NCI-H146 treated with DMSO at 0.1 percent for 48 hours (cell line): ENCODE data around the gene ITPR1.

Experiments used
- DNase-seq: peaks from one replicate; lab custom pipeline; 2025; ENCODE audit not compliant: unreplicated experiment; lab: John Stamatoyannopoulos, UW

The ITPR1 gene

GRCh38 chr3:4770561-4770960, 277.4 kb downstream of the ITPR1 start:
- DNase-seq: no peak

DNA sequence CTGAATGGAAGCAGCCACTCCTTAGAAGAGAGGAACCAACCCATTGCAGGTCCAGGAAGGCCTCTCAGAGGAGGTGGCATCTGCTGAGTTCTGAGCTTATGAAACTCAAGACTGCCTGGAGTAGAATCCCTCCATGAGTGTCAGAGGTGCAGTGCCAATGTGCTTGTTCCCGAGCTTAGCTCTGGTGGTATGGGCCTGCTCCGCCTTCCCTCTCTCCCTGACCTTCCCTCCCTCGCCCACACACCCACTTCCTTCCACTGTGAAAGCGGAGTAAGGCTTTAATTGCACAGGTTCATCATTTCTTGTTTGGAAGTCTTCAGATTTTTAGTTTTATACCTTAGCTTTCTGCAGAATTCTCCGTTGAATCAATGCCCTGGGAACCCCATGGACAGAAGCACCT, 278.1 kb downstream of the ITPR1 start:
- DNase-seq: no peak

DNA sequence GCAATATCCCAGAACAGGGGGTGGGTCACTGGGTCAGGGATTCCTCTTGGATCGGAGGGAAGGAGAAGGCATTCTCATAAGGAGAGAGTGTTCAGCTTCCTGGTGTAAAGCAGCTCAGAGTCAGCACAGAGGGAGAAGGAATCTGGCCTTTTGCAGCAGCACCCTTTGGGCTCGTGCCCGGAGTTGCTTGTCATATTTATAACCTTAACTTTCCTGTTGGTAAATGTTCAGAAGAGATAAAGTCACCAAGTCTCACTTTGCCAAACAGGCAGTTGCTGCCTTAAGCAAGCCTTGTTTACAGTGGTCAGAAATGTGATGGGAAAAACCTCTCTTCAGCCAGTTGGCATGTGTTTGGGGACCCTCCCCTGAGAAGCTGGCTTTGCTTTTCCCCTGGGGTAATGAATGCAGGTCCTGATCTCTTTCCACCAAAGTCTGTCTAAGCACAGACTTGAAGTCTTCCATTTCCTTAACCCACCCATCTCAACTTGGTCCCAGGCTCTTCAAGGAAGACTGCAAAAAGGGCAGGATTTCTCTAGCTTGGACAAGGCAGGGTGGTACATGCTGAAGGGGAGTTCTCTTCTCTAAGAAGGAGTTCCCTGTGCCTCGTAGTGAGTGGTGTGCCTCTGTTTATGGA, 279.1 kb downstream of the ITPR1 start:
- DNase-seq: no peak

GRCh38 chr3:4772858-4773257, 279.7 kb downstream of the ITPR1 start:
- no peak for DNase-seq

DNA sequence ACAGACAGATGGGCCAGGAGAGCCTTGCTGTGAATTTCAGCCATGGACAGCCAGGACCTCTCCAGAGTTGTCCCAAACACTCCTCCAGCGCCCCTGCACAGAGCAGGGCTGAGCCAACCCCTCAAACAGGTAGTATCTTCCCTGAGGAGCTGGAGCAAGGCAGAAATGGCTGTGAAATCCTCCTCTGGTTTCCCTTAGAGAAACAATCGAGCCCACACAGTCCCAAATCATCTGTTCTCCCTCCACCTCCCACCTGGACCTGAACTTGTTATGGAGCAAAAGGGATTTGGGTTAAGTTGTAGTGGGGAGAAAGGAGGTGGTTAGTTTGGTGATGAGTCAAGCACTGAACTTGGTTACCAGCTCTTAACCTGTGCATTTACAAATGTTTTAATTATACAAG, 280.4 kb downstream of the ITPR1 start:
- DNase-seq: no peak

DNA sequence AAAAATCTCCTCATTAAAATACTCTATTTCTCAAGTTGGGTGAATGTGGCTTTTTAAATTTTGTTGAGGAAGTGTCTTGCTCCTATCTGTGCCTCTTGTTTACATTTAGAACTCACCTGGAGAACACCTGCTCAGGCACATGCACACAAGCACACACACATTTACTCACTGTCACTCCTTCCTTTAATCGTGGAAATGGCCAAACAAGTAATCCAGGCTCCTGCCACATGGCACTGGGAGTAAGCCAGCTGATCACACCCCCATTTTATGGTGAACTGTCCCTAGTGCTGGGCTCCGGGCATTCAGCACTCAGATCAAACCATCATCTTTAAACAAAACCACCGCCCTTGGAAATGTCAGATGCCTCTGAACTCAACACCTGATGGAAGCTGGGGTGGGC, 281.4 kb downstream of the ITPR1 start:
- no peak for DNase-seq

DNA sequence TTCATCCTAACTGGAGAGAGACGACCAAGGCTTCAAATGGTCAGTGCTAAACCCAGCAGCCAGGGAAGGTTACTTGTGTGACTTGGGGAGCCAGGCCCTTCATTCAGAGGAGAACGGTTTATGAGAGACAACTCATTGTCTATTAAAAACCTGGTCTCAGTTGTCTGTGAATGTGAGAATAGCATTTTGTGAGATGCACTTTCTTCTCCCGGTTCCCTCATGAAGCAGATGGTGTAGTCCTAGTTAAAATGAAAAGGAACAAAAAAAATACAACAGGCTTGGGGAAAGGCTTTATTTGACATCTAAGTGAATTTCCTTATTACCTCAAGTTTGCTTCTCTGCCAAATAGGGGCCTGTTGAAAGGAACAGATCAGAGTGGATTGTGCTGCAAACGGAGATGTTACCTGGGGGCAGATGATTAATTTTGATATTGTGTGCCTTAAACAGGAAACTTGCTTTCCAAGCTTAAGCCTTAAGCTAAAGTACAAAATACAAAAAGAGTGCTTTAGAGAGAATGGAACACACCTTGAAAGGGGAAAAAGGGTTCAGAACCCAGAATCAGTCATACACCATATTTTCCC, 283.3 kb downstream of the ITPR1 start:
- DNase-seq: no peak

DNA sequence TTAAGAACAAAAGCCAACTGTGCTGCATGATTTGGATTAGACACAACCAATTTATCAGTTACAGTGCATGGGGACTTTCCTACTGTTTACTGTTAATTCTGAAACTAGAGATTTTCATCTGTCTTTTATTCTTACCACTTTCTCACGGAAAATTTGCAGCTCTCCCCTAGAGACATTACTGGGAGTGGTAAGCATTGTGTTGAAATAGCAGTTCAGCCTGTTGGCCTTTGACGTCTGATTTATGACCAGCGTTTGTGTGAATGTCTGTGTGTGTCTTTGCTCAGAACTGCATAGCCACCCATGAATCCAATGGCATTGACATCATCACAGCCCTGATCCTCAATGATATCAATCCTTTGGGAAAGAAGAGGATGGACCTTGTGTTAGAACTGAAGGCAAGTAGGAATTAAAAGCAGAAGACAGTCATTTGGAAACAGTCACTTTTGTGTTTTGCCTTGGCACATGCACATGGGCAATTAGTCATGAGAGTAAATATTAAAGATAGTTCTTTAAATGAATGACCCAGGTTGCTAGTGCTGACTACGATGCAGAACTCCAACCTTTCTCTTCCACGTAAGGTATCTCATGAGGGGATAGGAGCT, 283.9 kb downstream of the ITPR1 start:
- DNase-seq: no peak

DNA sequence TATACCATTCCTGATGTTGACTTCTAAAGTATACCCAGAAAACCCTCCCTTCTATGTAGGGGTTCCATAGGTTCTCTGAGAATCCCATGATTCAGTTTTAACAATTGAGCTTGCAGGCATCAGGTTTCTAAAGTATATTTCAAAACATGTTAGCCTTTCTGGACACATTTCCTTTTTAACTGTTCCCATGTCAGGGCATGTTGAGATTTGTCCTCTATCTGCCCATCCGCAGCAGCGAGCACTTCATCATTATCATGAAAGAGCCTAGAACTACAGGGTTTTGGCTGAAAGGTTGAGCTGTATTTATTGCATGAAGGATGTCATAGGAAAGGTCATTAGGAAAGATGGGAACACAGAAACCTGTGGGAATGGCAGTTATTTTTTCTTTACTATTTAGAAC, 285.0 kb downstream of the ITPR1 start:
- DNase-seq: no peak

GRCh38 chr3:4778740-4779139, 285.6 kb downstream of the ITPR1 start:
- no peak for DNase-seq

DNA sequence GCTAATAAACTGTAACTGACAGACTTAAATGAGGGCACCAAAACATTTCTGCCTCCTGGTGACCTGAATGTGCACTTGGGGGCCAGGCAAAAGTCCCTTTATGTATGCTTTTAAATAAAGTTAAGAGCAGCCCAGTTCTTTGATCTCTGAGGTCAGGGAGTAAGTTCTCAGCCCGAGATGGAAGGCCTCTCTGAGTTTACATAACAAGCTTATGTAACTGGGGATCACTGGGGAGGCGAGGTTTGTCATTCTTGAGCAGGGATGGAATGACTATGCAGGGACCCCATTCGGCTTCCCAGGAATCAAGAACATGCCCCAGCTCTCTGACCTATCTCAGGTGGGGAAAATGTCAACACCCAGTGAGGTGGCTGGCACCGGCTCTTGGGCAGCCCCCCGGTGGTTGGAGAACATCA, 287.4 kb downstream of the ITPR1 start:
- DNase-seq: no peak

DNA sequence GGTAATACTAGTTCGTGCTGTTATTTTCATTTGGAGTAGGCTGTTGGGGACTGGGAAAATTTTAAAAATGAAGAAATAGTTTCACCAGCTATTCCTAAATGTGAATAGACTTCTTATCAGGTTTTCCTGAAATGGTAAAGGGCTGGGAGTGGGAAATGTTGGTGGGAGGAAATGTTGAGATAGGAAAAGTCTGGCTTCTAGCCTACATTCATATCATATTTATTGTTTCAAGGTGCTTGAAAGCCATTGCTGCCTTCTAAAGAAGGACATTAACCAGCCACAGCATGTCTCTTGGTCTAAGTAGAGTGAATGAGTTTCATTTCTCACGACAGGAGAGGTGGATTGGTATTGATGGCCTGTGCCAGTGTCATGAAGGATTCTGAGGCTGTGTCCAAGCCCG, 288.9 kb downstream of the ITPR1 start:
- DNase-seq: no peak

- no peak for DNase-seq
These were observed 292.4 kb downstream of the ITPR1 start for GRCh38 chr3:4785551-4785950.

DNA sequence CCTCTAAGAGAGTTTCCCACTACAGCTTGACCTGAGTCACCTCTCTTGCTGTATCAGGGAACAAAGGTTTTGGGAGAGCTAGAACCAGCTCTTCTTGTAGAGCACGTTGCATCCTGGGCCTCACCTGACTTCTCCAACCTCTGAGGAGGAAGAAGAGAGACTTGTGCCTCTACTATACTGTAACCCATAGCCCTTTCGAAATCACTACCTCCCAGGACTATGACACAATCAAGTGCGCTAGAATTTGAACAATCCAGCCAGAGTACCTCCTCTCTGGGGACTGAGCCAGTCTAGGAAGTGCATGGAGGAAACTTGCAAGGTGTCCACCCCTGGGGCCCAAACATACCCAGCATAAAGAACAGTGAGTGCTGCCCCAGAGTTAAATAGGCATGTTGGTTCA, 293.3 kb downstream of the ITPR1 start:
- DNase-seq: no peak

DNA sequence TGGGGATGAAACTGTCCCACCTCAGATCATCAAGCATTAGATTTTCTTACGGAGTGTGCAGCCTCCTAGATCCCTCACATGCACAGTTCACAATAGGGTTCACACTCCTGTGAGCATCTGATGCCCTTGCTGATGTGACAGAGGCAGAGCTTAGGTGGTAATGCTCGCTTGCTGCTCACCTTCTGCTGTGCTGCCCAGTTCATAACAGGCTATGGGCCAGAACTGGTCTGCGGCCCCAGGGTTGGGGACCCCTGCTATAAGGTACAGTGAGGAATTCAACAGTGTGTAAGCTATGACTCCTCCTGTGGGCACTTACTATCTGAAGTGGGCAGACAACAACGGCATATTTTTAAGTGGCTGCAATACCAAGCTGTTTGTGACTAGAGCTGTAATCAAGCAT, 298.2 kb downstream of the ITPR1 start:
- DNase-seq: no peak

GRCh38 chr3:4793311-4793710, 300.2 kb downstream of the ITPR1 start:
- no peak for DNase-seq

DNA sequence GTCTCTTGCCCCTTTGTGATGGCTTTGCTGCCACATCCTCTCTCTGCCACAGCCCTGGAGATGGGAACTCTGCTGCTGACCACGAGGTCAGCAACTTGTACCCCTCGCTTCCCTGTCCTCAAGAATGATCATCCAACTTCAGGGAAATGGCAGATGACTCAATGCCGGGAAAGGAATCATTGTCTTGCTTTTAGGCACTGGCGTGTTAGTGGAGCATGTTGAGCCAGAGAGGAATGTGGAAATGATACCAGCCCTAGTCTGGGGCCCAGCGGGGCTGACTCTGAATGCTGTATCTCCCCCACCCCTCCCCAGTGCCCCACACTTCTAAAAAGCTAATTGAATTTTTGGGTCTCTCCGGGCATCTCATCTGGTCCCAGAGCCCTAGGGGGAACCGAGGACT, 301.2 kb downstream of the ITPR1 start:
- DNase-seq: no peak

GRCh38 chr3:4794798-4795197, 301.6 kb downstream of the ITPR1 start:
- no peak for DNase-seq

GRCh38 chr3:4795905-4796304, 302.8 kb downstream of the ITPR1 start:
- DNase-seq: no peak

GRCh38 chr3:4797201-4797705, 304.1 kb downstream of the ITPR1 start:
- no peak for DNase-seq

DNA sequence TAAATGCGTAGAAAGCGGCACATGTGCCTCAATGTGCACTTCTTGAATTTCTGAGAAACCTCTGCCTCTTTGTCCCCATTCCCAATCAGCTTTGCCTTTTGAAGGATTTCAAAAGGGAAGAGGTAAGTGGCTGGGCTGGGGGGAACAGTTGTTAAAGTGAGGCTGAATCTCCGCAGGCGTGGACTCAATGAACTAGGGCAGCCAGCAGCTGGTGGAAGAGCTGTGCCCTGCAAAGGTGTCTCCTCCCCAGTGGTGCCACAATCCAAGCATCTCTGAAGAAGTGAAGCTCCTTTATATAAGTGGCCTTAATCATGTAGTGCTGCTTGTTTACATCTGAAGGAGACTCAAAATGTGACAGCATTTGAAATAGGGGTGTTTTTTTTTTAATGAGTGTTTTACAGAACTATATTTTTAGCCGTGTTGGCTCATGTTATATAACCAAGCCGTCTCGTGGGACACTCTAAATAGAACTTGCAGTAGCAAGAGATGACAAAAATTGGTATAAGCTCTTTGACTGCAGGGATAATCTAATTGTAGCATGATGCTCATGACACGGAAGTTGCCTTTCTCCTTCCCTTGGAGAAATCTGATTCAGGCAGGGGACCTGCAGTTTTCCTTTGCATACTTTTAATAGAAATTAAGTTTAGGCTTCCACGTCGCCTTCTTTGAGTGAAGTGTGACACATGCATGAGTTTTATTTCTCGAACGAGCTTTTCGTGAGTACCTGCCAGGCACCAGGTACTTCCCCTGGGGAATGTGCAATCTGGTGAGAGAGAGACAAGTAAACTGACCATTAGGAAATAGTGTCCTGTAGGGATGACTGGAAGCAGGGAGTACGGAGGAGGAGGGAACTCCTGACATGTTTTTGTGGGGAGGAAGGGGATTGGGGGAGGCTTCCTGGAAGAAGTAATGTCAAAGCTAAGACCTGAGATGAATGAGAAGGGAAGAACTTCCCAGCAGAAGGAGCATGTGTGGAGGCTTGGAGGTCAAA, 306.4 kb downstream of the ITPR1 start:
- DNase-seq: no peak
